Loucy (cell line): Measurements from ENCODE around the gene FERMT3.

Experiments
- H2AFZ ChIP-seq: fragments of 200-600 bp; sonication (generic); 2 replicates; pipeline ENCODE4 v1.6.0; 2016; ENCODE audit warnings: antibody characterized with exemption, mild to moderate bottlenecking, low read length, moderate library complexity
- H3F3A ChIP-seq: fragments of 200-600 bp; 2 replicates; pipeline ENCODE4 v1.6.0; 2016; ENCODE audit warnings: antibody characterized with exemption, low read depth, mild to moderate bottlenecking
- H3K27me3 ChIP-seq: fragments of 200-600 bp; sonication (generic); 2 replicates; pipeline ENCODE4 v1.6.1; 2014; ENCODE audit warnings: low read length, mild to moderate bottlenecking; ENCODE audit not compliant: insufficient read depth, poor library complexity, severe bottlenecking
- H3K36me3 ChIP-seq: fragments of 200-600 bp; sonication (generic); 2 replicates; pipeline ENCODE4 v1.6.1; 2016; ENCODE audit warnings: low read length; ENCODE audit not compliant: insufficient read depth
- H3K4me1 ChIP-seq: fragments of 200-600 bp; sonication (generic); 2 replicates; pipeline ENCODE4 v1.5.1; 2014; ENCODE audit warnings: low read length, mild to moderate bottlenecking; ENCODE audit not compliant: insufficient read depth, poor library complexity, severe bottlenecking
- H3K4me2 ChIP-seq: fragments of 200-600 bp; sonication (generic); 2 replicates; pipeline ENCODE4 v1.6.0; 2014; ENCODE audit warnings: antibody characterized with exemption, low read length, low read depth, mild to moderate bottlenecking; ENCODE audit not compliant: poor library complexity, severe bottlenecking
- H3K4me3 ChIP-seq: fragments of 200-600 bp; sonication (generic); 2 replicates; pipeline ENCODE4 v1.5.1; 2014; ENCODE audit warnings: low read length, mild to moderate bottlenecking, mixed read lengths; ENCODE audit not compliant: poor library complexity, severe bottlenecking
- H3K79me2 ChIP-seq: fragments of 200-600 bp; sonication (generic); 2 replicates; pipeline ENCODE4 v1.6.1; 2014; ENCODE audit warnings: low read length; ENCODE audit not compliant: insufficient read depth
- H3K9ac ChIP-seq: fragments of 200-600 bp; sonication (generic); 2 replicates; pipeline ENCODE4 v1.6.0; 2014; ENCODE audit warnings: mild to moderate bottlenecking, low read depth, low read length, moderate library complexity; ENCODE audit not compliant: poor library complexity, severe bottlenecking
- H3K9me2 ChIP-seq: fragments of 200-600 bp; sonication (generic); replicated peaks from 2 replicates; pipeline ENCODE4 v1.6.1; 2016; ENCODE audit warnings: low read depth, low read length, mixed read lengths
- H3K9me3 ChIP-seq: fragments of 200-600 bp; sonication (generic); 2 replicates; pipeline ENCODE4 v1.6.1; 2014; ENCODE audit warnings: mild to moderate bottlenecking, antibody characterized with exemption, low read length, low read depth; ENCODE audit not compliant: insufficient read depth
- H4K20me1 ChIP-seq: fragments of 200-600 bp; sonication (generic); 2 replicates; pipeline ENCODE4 v1.6.0; 2014; ENCODE audit warnings: antibody characterized with exemption, low read length, mild to moderate bottlenecking; ENCODE audit not compliant: insufficient read depth, poor library complexity, severe bottlenecking
- CTCF ChIP-seq: fragments of 200-600 bp; sonication (generic); conservative IDR thresholded peaks from 2 replicates; pipeline ENCODE4 v1.5.1; 2014; ENCODE audit warnings: mild to moderate bottlenecking, antibody characterized with exemption, low read length
- EZH2phosphoT487 ChIP-seq: fragments of 200-600 bp; IDR thresholded peaks from 2 replicates; pipeline ENCODE4 v1.6.1; 2018; ENCODE audit warnings: antibody characterized with exemption, mild to moderate bottlenecking, moderate library complexity, borderline replicate concordance

The FERMT3 gene

GRCh38 chr11:64263947-64264317, 57.4 kb downstream of the FERMT3 start:
- H3K4me2 ChIP-seq: no peak overlapping the region
- H4K20me1 ChIP-seq: no peaks in the 10 kb centered on the region
- no peaks in the 10 kb centered on the region for H3F3A ChIP-seq
- no peaks in the 10 kb centered on the region for H3K79me2 ChIP-seq
- no peak for TF ChIP-seq EZH2phosphoT487
- no peak for TF ChIP-seq CTCF
- H3K4me3 ChIP-seq: no peak overlapping the region
- peaks cover 14% of the 10 kb centered on the region for H3K4me1 ChIP-seq
- no peak overlapping the region for H2AFZ ChIP-seq
- no peaks in the 10 kb centered on the region for H3K36me3 ChIP-seq
- H3K9me2 ChIP-seq: no peaks in the 10 kb centered on the region
- no peak overlapping the region for H3K9ac ChIP-seq
- no peaks in the 10 kb centered on the region for H3K27me3 ChIP-seq
- no peaks in the 10 kb centered on the region for H3K9me3 ChIP-seq

GRCh38 chr11:64264371-64264852, 57.9 kb downstream of the FERMT3 start:
- H3K36me3 ChIP-seq: no peaks in the 10 kb centered on the region

GRCh38 chr11:64265176-64266160, 58.9 kb downstream of the FERMT3 start:
- Histone ChIP-seq H3K4me2 (no peak overlapping the region), H3K27me3 (no peaks in the 10 kb centered on the region), H3F3A (peaks cover 6% of the 10 kb centered on the region; the same call in 1 of the 2 replicates), H3K36me3 (no peaks in the 10 kb centered on the region), H2AFZ (no peak overlapping the region), H3K4me3 (no peak overlapping the region), H3K4me1 (peaks cover 14% of the 10 kb centered on the region), H3K9me2 (no peaks in the 10 kb centered on the region), H4K20me1 (no peaks in the 10 kb centered on the region), H3K79me2 (no peaks in the 10 kb centered on the region), H3K9me3 (no peaks in the 10 kb centered on the region), H3K9ac (no peak overlapping the region)
- no peak for TF ChIP-seq CTCF
- TF ChIP-seq EZH2phosphoT487: no peak

More at GRCh38 chr11:64264371-64264852, 57.9 kb downstream of the FERMT3 start:
- Histone ChIP-seq H3K9me3 (no peaks in the 10 kb centered on the region), H3K9ac (no peak overlapping the region), H3K4me3 (no peak overlapping the region), H3K4me1 (peaks cover 14% of the 10 kb centered on the region), H3F3A (peaks cover 3% of the 10 kb centered on the region; the same call in 1 of the 2 replicates), H2AFZ (no peak overlapping the region), H3K4me2 (no peak overlapping the region), H3K9me2 (no peaks in the 10 kb centered on the region), H4K20me1 (no peaks in the 10 kb centered on the region), H3K79me2 (no peaks in the 10 kb centered on the region), H3K27me3 (no peaks in the 10 kb centered on the region)
- TF ChIP-seq EZH2phosphoT487: no peak
- no peak for TF ChIP-seq CTCF
